GM12875 (cell line): ENCODE measurements around the gene FRMD4A.

Source experiments
- H3K4me3 ChIP-seq: one replicate; pipeline ENCODE4 v1.5.1; 2011; ENCODE audit warnings: low read depth, low read length, control low read depth
- CTCF ChIP-seq: IDR thresholded peaks from 2 replicates; pipeline ENCODE4 v1.5.1; 2011; ENCODE audit warnings: low read depth, mild to moderate bottlenecking, control low read depth, inconsistent platforms, low read length, moderate library complexity, borderline replicate concordance; ENCODE audit not compliant: insufficient read depth

FRMD4A gene

GRCh38 chr10:13812804-13813203 lies 517.9 kb downstream of the FRMD4A start:
- H3K4me3 ChIP-seq: no peak overlapping the region
- TF ChIP-seq CTCF: no peak

GRCh38 chr10:13810568-13810967 lies 520.2 kb downstream of the FRMD4A start:
- H3K4me3 ChIP-seq: no peak overlapping the region
- TF ChIP-seq CTCF: no peak

GRCh38 chr10:13809427-13809826 lies 521.3 kb downstream of the FRMD4A start:
- TF ChIP-seq CTCF: no peak
- no peak overlapping the region for H3K4me3 ChIP-seq

- no peak overlapping the region for H3K4me3 ChIP-seq
- no peak for TF ChIP-seq CTCF
Measured at GRCh38 chr10:13808556-13809391, 522.0 kb downstream of the FRMD4A start.

- no peak for TF ChIP-seq CTCF
- H3K4me3 ChIP-seq: no peak overlapping the region
Measured at GRCh38 chr10:13806419-13806818, 524.3 kb downstream of the FRMD4A start.

GRCh38 chr10:13803566-13804554 lies 526.9 kb downstream of the FRMD4A start:
- no peak for TF ChIP-seq CTCF
- no peak overlapping the region for H3K4me3 ChIP-seq
